BE2C (cell line): ENCODE data around the gene ACSL1.

Source experiments
- DNase-seq: peaks from one replicate; pipeline ENCODE4 v3.0.0-alpha.2; 2020
- H3K27me3 ChIP-seq: fragments of 250-450 bp; sonication (Bioruptor Pico); 2 replicates; pipeline ENCODE4 v1.5.1; 2020; ENCODE audit warnings: mild to moderate bottlenecking
- H3K36me3 ChIP-seq: fragments of 250-450 bp; sonication (Bioruptor Pico); 2 replicates; pipeline ENCODE4 v1.5.1; 2020; ENCODE audit warnings: mild to moderate bottlenecking
- H3K4me1 ChIP-seq: fragments of 250-450 bp; sonication (Bioruptor Pico); 2 replicates; pipeline ENCODE4 v1.5.1; 2020
- H3K4me3 ChIP-seq: 2 replicates; pipeline ENCODE4 v1.5.1; 2011; ENCODE audit warnings: low read depth, low read length
- H3K9me3 ChIP-seq: fragments of 250-450 bp; sonication (Bioruptor Pico); 2 replicates; pipeline ENCODE4 v1.5.1; 2020
- CTCF ChIP-seq: IDR thresholded peaks from 2 replicates; pipeline ENCODE4 v1.5.1; 2012; ENCODE audit warnings: mild to moderate bottlenecking, low read depth, low read length

The ACSL1 gene

GRCh38 chr4:184824081-184824775 is 1.5 kb downstream of the ACSL1 start:
- no peak overlapping the region for H3K4me3 ChIP-seq
- no peak for TF ChIP-seq CTCF
- no peaks in the 10 kb centered on the region for H3K36me3 ChIP-seq
- no peaks in the 10 kb centered on the region for H3K27me3 ChIP-seq
- H3K9me3 ChIP-seq = no peaks in the 10 kb centered on the region
- H3K4me1 ChIP-seq = no peaks in the 10 kb centered on the region
- DNase-seq = no peak

GRCh38 chr4:184823014-184823413 is 2.8 kb downstream of the ACSL1 start:
- Histone ChIP-seq H3K27me3 (no peaks in the 10 kb centered on the region), H3K9me3 (no peaks in the 10 kb centered on the region), H3K4me1 (no peaks in the 10 kb centered on the region), H3K36me3 (no peaks in the 10 kb centered on the region), H3K4me3 (no peak overlapping the region)
- TF ChIP-seq CTCF = no peak
- no peak for DNase-seq

GRCh38 chr4:184822356-184822755 is 3.4 kb downstream of the ACSL1 start:
- Histone ChIP-seq H3K27me3 (no peaks in the 10 kb centered on the region), H3K4me3 (no peak overlapping the region), H3K4me1 (no peaks in the 10 kb centered on the region), H3K9me3 (no peaks in the 10 kb centered on the region), H3K36me3 (no peaks in the 10 kb centered on the region)
- DNase-seq = no peak
- TF ChIP-seq CTCF = no peak

- H3K4me1 ChIP-seq = no peaks in the 10 kb centered on the region
- no peak for TF ChIP-seq CTCF
- H3K27me3 ChIP-seq = no peaks in the 10 kb centered on the region
- H3K36me3 ChIP-seq = no peaks in the 10 kb centered on the region
- H3K4me3 ChIP-seq = no peak overlapping the region
- no peaks in the 10 kb centered on the region for H3K9me3 ChIP-seq
- DNase-seq = no peak
These were observed 4.5 kb downstream of the ACSL1 start for GRCh38 chr4:184821242-184821641.

GRCh38 chr4:184819786-184820185 is 6.0 kb downstream of the ACSL1 start:
- Histone ChIP-seq H3K36me3 (no peaks in the 10 kb centered on the region), H3K27me3 (no peaks in the 10 kb centered on the region), H3K4me1 (no peaks in the 10 kb centered on the region), H3K4me3 (no peak overlapping the region), H3K9me3 (no peaks in the 10 kb centered on the region)
- DNase-seq = no peak
- TF ChIP-seq CTCF = no peak

GRCh38 chr4:184818216-184818564 is 7.6 kb downstream of the ACSL1 start:
- Histone ChIP-seq H3K4me3 (no peak overlapping the region), H3K27me3 (no peaks in the 10 kb centered on the region), H3K4me1 (no peaks in the 10 kb centered on the region), H3K9me3 (no peaks in the 10 kb centered on the region), H3K36me3 (no peaks in the 10 kb centered on the region)
- TF ChIP-seq CTCF = no peak
- no peak for DNase-seq
